Right ventricle myocardium inferior (tissue), 1 donor: ENCODE measurements around the gene AJUBA. TPM values are rescaled to one million over a fixed set of nuclear protein-coding genes. Genes with fewer than 3 reads are reported as not detected.
A peak's percentile ranks its signal among the peaks of the same experiment; 100 is the strongest.

Experiments used
- ATAC-seq: fragments of 200-7000 bp; cut with Tn5 transposase; one replicate; pipeline ENCODE4 v1.9.1; 2020; ENCODE audit warnings: mild to moderate bottlenecking, moderate library complexity
- DNase-seq: peaks from one replicate; pipeline ENCODE4 v3.0.0; 2021; ENCODE audit errors: missing footprints
- intact Hi-C: fragments of 100-400 bp; cut with DNase I; formaldehyde crosslinking; loops from one replicate; pipeline ENCODE4 v1.11.0; 2022
- total RNA-seq: library from RNA; stranded (reverse); fragmentation: NEBNext Ultra II Directional; extraction: Animal tissue kit (Norgen Biotek cat#: 25700); gene quantifications from one replicate; pipeline ENCODE4 v1.2.1, GENCODE V29; 2021
- donor health status: DM: no; HTN: yes; CAD: no; lungs with severe emphysema.

The AJUBA gene
- total RNA-seq, 1 donor from 2014 or later: 13.1 TPM

- ATAC-seq: no peak
- DNase-seq: no peak
- intact Hi-C loops: loop anchor here (1.0 kb wide), 1 partner anchor 72 kb away; no protein-coding TSS in a partner anchor
Observed at GRCh38 chr14:22985894-22986507, 3.6 kb upstream of the AJUBA start.

GRCh38 chr14:22984959-22985658 lies 2.8 kb upstream of the AJUBA start:
- ATAC-seq (no peak), DNase-seq (no peak)
- intact Hi-C loops: no loop called here

DNA sequence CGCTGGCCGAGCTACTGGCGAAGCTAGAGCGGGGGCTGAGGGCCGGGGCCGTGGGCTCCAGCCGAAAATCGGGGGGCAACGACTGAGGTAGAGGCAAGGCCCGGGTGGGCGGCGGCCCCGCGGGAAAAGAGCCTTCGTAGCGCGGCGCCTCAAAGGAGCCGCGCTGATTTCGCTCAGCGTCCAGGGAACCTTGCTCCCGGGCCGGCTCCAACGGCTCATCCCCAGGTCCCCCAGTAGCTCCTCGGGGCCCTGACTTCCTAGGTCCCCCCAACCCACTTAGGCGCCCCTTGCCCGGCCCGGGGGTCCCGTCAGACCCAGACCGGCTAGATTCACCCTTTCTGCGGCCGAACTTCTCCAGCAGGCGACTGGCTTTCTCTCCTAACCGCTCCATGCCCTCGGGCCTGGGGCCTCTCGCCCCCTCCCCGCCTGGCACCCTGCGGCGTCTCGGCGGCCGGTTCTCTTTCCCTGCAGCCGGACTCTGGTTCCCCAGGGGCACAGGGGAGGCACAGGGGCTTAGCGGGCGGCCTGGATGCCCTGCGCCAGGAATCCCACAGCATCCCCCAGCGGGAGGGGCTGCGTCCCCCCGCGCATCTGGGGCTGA lies 375 bp downstream of the AJUBA start:
- ATAC-seq (peak; percentile 11), DNase-seq (no peak)
- intact Hi-C loops: loop anchor here (2.0 kb wide), 1 partner anchor 51 kb away; no protein-coding TSS in a partner anchor

GRCh38 chr14:22981090-22981875 lies 1.1 kb downstream of the AJUBA start:
- no peak for DNase-seq
- intact Hi-C loops: no loop called here
- peak; percentile 1 for ATAC-seq

GRCh38 chr14:22980672-22981089 lies 1.7 kb downstream of the AJUBA start:
- ATAC-seq: no peak
- intact Hi-C loops: no loop called here
- no peak for DNase-seq

GRCh38 chr14:22979748-22980392 lies 2.5 kb downstream of the AJUBA start:
- ATAC-seq (no peak), DNase-seq (no peak)
- intact Hi-C loops: no loop called here

GRCh38 chr14:22978981-22979671 lies 3.2 kb downstream of the AJUBA start:
- intact Hi-C loops: no loop called here
- DNase-seq: no peak
- no peak for ATAC-seq

GRCh38 chr14:22978487-22978837 lies 3.9 kb downstream of the AJUBA start:
- DNase-seq (no peak), ATAC-seq (no peak)
- intact Hi-C loops: no loop called here

DNA sequence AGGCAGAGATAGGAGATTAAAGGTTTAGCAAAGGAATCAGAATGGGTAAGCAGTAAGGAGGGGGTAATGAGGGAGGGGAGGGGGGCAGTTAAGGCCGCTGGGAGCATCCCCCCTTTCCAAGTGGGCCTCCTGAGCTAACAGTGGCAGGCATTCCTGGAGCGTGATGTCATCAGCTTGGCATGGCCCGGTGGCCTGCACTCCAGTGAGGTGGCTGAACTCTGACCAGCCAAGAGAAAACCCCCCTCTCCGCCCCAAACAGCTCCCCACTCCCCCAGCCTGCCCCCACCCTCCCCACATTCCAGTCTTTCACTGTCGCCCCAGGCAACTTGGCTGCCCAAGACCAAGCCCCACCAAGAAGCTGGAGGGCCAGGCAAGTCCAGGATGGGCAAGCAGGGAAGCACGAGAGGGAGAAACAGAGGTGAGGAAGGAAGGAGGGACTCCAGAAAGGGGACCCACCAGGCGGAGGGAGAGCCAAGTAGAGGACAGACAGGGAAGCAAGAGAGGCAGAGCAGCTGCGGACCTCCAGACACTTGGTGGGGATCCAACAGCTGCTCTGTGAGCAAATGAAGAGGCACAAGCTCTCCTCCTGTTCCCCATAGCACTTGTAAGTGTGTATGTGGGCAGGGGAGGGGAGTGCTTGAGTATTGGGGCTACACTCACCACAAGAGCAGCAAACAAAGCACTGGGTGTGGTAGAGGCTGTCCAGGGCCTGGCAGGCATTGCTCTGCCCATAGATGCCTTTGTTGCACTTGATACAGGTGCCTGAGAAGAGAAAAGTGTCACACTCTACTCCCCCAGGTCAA lies 4.5 kb downstream of the AJUBA start:
- intact Hi-C loops: no loop called here
- peak; percentile 37 for ATAC-seq
- DNase-seq: no peak

DNA sequence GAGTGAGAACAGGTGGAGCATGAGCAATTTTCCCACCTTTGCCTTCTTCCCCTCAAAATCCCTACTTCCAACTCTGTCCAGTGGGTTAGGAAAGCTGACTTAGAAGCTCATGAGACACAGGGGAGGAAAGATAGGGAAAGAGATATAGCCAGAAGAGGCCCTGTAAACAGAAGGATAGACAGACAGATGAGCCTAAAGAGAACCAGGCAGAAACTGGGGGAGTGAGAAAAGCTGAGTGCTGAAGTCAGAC lies 5.0 kb downstream of the AJUBA start:
- DNase-seq (no peak), ATAC-seq (no peak)
- intact Hi-C loops: no loop called here

- DNase-seq (no peak), ATAC-seq (no peak)
- intact Hi-C loops: no loop called here
Observed at GRCh38 chr14:22976620-22977433, 5.5 kb downstream of the AJUBA start.

DNA sequence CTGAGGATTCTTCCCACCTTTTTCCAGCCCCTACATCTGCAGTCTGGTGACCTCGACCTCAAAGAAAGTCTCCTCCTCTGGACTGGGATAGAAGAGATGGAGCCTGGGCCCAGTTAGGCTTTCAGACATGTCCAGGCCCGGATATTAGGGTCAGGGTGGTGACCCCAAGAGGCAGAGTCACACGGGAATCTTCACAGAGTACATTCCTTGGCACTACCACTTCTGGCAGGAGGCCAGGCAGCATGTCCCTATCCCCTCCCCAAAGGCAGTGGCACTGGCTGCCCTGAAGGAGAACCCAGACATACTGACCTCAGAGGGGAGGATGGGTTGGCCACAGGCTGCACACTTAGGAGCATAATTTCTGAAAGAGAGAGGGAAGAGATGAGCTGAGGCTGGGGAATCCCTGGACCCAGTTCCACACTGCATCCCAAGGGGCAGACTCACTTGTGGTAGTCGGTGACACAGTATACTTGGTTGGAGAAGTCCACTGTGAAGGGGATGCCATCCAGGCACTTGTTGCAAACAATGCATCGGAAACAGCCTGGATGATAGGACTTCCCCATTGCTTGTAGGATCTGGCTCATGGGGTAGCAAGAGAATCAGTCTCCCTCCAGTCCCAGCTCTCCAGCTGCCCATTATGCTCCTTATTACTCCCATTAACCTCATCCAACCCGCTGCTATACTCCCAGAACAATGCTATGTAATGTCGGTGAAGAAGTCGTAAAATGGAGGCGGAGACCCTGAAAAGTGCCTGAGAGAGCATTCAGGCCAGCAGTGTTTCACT lies 7.6 kb downstream of the AJUBA start:
- no peak for ATAC-seq
- intact Hi-C loops: no loop called here
- no peak for DNase-seq

- ATAC-seq: peak; percentile 45
- intact Hi-C loops: no loop called here
- DNase-seq: no peak
Observed at GRCh38 chr14:22973217-22974032, 8.9 kb downstream of the AJUBA start.

- ATAC-seq: no peak
- DNase-seq: no peak
- intact Hi-C loops: no loop called here
Observed at GRCh38 chr14:22972313-22972930, 9.9 kb downstream of the AJUBA start.

DNA sequence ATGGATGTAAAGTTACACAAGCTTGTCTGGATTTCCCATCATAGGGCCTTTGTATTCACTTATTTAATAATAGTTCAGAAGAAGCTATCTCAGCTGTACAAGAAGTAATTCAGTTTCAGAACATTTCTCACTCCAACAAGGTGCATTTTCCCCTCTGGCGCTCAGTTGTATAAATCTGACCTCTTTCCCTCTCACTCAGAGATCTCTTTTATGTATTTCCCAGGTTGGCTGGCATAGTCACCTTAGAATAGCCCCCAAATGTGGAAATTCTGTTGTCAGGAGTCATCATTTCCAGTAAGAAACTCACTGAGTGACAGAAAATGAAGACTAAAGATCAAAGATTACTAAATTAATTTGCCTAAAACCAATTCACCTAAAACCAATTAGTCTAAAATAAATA lies 11.2 kb downstream of the AJUBA start:
- DNase-seq (no peak), ATAC-seq (no peak)
- intact Hi-C loops: no loop called here
